ENCODE results near the gene RAB3C. TPM values are rescaled to one million over a fixed set of nuclear protein-coding genes. Genes with fewer than 3 reads are reported as not detected.
"Not testable (repeated sequence)": the region's sequence is repeated elsewhere in the genome, so short reads cannot be mapped to it uniquely, and the experiment has no call there.

RAB3C gene
- total RNA-seq, 1 experiment from 2014 or later = 0.24 TPM

DNA sequence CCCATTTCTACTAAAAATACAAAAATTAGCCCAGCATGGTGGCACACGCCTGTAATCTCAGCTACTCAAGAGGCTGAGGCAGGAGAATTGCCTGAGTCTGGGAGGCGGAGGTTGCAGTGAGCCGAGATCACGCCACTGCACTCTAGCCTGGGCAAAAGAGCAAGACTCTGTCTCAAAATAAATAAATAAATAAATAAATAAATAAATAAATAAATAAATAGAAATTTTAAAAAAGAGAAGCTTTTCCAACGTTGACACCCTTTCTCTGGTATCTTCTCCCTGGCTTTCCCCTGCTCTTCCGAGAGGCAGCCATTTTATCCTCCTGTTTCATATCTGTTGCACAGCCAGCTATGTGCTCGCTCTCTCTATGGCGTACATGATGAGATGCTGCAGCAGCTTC lies 127.5 kb downstream of the RAB3C start:
- DNase-seq (ENCODE audit: low read depth, low spot score); in situ Hi-C loops (cut with HindIII; ENCODE audit: low pct_unique_long_range_greater_than_20kb, low sequenced_read_pairs): not testable (repeated sequence)

GRCh38 chr5:58710871-58711270 lies 128.0 kb downstream of the RAB3C start:
- peak; percentile 70 for DNase-seq (ENCODE audit: low read depth, low spot score)
- in situ Hi-C loops (cut with HindIII; ENCODE audit: low pct_unique_long_range_greater_than_20kb, low sequenced_read_pairs) = no loop called here

DNA sequence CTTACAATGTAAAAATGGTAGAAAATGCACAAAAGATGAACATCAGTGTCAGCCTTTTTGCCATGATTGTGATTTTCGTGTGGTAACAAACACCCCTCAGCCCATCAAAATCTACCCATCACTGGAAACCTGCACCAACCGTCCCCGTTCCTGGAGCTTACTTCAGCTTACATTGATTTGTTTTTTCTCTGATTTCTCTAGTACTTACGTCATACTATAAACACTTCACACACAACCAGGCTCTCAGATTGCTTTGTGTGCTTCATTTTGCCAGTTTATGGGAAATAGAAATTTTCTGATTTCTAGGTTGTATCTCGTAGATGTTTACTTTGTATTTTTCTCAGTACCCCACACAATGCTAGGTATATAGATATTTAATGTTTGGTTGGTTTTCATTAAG lies 129.1 kb downstream of the RAB3C start:
- DNase-seq (ENCODE audit: low read depth, low spot score) = no peak
- in situ Hi-C loops (cut with HindIII; ENCODE audit: low pct_unique_long_range_greater_than_20kb, low sequenced_read_pairs) = no loop called here

- in situ Hi-C loops (cut with HindIII; ENCODE audit: low pct_unique_long_range_greater_than_20kb, low sequenced_read_pairs) = no loop called here
- DNase-seq (ENCODE audit: low read depth, low spot score) = no peak
Measured at GRCh38 chr5:58714046-58714445, 131.2 kb downstream of the RAB3C start.

DNA sequence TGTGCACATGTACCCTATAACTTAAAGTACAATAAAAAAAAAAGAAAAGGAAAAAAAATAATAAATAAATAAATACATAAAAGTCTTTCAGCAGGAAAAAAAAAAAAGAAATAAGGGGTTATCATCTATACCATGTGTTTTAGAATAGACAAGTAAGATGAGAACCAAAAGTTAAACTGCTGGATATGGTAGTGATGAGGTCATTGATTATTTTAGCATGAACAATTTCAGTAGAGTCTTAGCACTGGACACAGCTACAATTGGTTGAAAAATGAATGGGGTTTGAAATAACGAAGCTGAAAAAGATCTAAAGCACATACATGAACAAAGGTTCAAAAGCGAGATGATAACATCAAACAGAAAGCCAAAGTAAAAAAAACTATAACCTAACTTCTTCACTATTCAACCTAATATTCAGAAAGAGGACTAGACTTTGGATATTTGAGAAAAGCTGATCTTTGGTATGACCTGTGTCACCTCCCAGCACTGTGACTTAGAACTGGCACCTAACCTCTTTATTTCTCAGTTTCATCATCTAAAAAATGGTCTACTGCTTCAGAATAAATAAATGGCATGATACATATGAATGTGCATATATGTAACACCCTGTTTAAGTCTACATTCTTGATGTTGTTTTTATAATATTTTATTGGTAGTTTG lies 133.3 kb downstream of the RAB3C start:
- DNase-seq (ENCODE audit: low read depth, low spot score) = no peak
- in situ Hi-C loops (cut with HindIII; ENCODE audit: low pct_unique_long_range_greater_than_20kb, low sequenced_read_pairs) = no loop called here

DNA sequence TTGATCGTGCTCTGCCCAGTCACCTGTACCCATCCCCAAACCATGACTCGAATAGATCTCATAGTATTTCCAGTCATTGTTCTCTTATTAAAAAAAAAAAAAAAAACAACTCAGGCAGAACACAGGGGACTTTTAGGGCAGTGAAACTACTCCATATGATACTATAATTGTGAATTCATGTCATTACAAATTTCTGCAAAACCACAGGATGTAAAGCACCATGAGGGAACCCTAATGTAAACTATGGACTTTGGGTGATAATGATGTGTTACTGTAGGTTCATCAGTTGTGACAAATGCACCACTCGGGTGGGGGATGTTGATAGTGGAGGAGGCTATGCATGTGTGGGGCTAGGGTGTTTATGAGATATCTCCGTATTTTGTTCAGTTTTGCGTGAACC lies 133.8 kb downstream of the RAB3C start:
- in situ Hi-C loops (cut with HindIII; ENCODE audit: low pct_unique_long_range_greater_than_20kb, low sequenced_read_pairs) = no loop called here
- DNase-seq (ENCODE audit: low read depth, low spot score) = no peak

DNA sequence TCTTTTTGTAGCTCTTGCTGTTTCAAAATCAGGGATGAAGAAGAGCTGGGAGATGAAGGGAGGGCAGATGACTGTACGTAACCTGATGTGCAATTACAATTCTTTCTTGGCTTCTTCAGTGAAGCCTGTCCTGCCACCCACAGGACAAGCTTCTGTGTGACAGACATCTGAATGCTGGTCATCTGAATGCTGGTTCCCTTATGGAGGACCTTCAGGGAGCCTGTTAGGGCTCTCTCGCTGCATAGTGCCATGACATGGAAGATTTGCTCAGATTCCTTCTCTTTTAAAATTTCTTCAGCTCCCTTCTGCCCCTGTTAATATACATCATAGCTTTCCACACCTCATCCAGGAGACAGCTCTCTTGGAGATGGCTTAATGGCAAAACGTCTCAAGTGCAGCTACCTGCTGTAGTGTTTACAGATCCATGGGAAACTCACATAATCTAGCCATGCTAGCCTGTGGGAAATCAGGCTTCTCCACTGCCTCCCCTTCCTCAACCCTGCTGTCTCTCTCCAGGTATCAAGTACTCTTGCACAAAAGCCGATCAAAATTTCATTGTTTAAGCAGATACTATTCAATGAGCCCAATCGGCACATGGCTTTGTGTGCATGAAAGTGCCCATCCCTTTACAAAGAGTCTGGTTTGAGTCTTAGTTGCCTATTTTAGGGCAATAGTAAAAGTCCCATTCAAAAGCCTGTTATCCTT lies 134.6 kb downstream of the RAB3C start:
- in situ Hi-C loops (cut with HindIII; ENCODE audit: low pct_unique_long_range_greater_than_20kb, low sequenced_read_pairs) = no loop called here

DNA sequence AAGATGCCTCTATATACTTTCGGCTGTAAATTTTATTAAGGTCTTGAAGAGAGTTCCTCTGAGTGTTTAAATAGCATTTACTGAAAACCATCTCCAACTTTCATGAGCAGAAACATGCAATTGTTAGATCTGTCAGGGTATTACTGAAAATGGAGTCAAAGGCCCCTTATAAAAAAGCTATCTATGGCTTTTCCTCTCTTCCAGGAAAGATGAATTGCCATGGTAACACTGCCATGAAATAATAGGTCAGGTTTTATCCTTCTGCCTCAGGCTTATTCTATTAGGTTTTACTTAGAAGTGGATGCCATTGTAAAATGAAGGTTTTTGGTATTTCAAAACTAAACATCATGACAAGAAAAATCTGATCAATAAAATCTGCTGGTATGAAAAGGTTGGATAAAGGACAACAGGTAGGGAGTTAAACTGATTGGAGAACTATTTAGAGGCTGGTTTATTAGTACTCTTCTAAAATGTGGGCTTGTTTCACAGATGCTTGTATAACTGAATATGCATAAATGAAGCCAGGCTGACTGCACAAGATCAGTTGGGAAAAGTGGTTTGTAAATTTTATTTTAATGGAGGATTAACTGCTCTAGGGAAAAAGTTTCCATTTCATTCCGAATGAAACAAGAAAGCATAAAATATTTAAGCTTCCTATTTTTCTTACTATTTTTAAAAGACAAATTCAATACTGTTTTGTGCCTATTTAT lies 135.5 kb downstream of the RAB3C start:
- in situ Hi-C loops (cut with HindIII; ENCODE audit: low pct_unique_long_range_greater_than_20kb, low sequenced_read_pairs) = no loop called here
- no peak for DNase-seq (ENCODE audit: low read depth, low spot score)

More for the DNA sequence above, 134.6 kb downstream of the RAB3C start:
- DNase-seq (ENCODE audit: low read depth, low spot score) = no peak

GRCh38 chr5:58722160-58722559 lies 139.3 kb downstream of the RAB3C start:
- DNase-seq (ENCODE audit: low read depth, low spot score) = no peak
- in situ Hi-C loops (cut with HindIII; ENCODE audit: low pct_unique_long_range_greater_than_20kb, low sequenced_read_pairs) = no loop called here

- in situ Hi-C loops (cut with HindIII; ENCODE audit: low pct_unique_long_range_greater_than_20kb, low sequenced_read_pairs) = no loop called here
Measured at GRCh38 chr5:58724992-58725391, 142.1 kb downstream of the RAB3C start.

GRCh38 chr5:58731641-58732040 lies 148.8 kb downstream of the RAB3C start:
- no peak for DNase-seq (ENCODE audit: low read depth, low spot score)

More at GRCh38 chr5:58724992-58725391, 142.1 kb downstream of the RAB3C start:
- DNase-seq (ENCODE audit: low read depth, low spot score) = no peak

DNA sequence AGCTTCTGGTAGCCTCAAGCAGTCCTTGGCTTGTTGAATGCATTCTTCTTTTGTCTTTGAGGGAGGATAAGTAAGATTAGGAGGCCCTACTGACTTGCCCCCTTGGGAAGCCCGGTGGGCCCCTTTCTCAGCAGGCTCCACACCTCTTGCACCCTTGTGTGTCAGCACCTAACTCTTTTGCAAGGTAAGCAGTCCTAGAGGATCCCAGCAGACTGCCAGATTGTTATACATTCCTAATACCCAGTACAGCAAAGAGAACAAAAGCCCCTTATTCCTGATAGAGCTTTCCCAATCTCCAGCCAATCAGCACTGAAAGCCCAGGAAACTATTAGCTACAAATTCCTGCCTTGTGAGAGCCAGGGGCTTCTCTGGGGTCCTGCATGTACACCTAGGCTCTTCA lies 152.8 kb downstream of the RAB3C start:
- in situ Hi-C loops (cut with HindIII; ENCODE audit: low pct_unique_long_range_greater_than_20kb, low sequenced_read_pairs) = no loop called here
- DNase-seq (ENCODE audit: low read depth, low spot score) = peak; percentile 35

More at GRCh38 chr5:58731641-58732040, 148.8 kb downstream of the RAB3C start:
- in situ Hi-C loops (cut with HindIII; ENCODE audit: low pct_unique_long_range_greater_than_20kb, low sequenced_read_pairs) = no loop called here

- in situ Hi-C loops (cut with HindIII; ENCODE audit: low pct_unique_long_range_greater_than_20kb, low sequenced_read_pairs) = no loop called here
- DNase-seq (ENCODE audit: low read depth, low spot score) = no peak
Measured at GRCh38 chr5:58736214-58736613, 153.3 kb downstream of the RAB3C start.

GRCh38 chr5:58737671-58738070 lies 154.8 kb downstream of the RAB3C start:
- DNase-seq (ENCODE audit: low read depth, low spot score) = no peak
- in situ Hi-C loops (cut with HindIII; ENCODE audit: low pct_unique_long_range_greater_than_20kb, low sequenced_read_pairs) = no loop called here

GRCh38 chr5:58738336-58738735 lies 155.5 kb downstream of the RAB3C start:
- DNase-seq (ENCODE audit: low read depth, low spot score) = no peak
- in situ Hi-C loops (cut with HindIII; ENCODE audit: low pct_unique_long_range_greater_than_20kb, low sequenced_read_pairs) = no loop called here

DNA sequence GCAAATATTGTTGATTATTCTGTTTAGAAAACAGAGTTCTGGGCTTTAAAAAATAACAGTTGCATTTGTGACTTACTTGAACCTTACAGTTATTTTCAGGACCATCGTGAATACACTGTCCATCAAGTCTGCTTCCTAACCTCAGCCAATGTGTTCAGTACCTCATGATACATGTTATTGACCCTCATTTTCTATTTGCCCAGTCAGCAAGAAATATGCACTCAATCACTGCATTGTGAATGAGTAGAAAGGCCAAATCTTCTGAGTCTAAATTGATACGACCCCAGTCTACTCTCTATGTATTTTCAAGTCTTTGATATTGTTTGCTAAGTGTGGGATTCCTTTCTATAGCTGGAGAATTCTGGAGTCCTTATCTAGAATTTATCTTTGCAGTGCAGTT lies 156.2 kb downstream of the RAB3C start:
- no peak for DNase-seq (ENCODE audit: low read depth, low spot score)
- in situ Hi-C loops (cut with HindIII; ENCODE audit: low pct_unique_long_range_greater_than_20kb, low sequenced_read_pairs) = no loop called here

DNA sequence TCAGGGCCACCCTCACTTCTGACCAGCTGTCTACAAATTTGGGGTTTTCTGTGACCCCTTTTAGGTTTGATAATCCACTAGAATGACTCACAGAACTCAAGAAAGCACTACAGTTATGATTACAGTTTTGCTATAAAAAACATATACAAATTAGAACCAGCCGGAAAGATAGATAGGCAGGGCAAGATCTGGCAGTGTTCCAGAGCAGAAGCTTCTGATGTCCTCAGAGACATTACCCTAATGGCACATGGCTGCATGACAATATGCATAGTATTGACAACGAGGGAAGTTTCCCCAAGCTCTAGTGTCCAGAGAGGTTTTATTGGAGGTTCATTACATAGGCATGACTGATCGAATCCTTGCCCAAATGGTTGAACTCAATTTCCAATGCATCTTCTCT lies 158.1 kb downstream of the RAB3C start:
- in situ Hi-C loops (cut with HindIII; ENCODE audit: low pct_unique_long_range_greater_than_20kb, low sequenced_read_pairs) = no loop called here
- DNase-seq (ENCODE audit: low read depth, low spot score) = no peak

DNA sequence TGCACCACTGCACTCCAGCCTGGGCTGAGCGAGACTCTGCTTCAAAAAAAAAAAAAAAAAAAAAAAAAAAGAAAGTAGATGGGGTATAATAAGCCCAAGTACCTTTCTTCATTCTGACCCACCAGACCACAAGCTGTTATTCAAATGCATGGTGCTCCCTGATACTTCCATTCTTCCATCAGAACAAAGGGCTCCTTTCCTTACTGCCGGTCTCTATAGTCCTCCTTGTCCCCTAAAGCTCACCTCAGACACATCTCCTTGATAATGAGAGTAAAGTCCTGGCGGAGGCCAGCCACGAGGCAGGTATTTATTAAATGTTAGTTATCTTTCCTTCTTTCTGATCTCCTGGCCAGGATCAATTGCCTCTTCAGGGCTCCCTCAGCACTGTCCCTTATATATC lies 162.5 kb downstream of the RAB3C start:
- no peak for DNase-seq (ENCODE audit: low read depth, low spot score)
- in situ Hi-C loops (cut with HindIII; ENCODE audit: low pct_unique_long_range_greater_than_20kb, low sequenced_read_pairs) = no loop called here

DNA sequence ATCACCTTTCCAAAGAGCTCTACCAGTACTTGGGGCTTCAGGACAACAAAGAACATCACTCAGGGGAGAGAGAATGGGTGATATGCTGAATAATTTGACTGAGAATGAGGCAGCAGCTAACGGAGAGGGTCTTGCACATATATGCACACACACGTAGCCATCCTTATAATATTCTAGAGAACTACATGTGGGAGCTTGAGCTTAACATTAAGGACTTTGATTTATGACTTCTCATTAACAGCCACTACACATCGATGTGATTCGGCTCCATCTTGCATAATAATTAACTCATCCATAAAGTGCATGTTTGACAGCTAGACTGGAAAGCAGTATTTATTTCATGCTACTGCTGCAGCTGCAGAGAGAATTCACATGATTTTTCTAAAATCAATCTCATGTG lies 163.4 kb downstream of the RAB3C start:
- no peak for DNase-seq (ENCODE audit: low read depth, low spot score)
- in situ Hi-C loops (cut with HindIII; ENCODE audit: low pct_unique_long_range_greater_than_20kb, low sequenced_read_pairs) = no loop called here

All from SK-MEL-5 (cell line).